Heart left ventricle (tissue), 16 donors: ENCODE data around the gene SCYGR1. TPM values are rescaled to one million over a fixed set of nuclear protein-coding genes. Genes with fewer than 3 reads are reported as not detected.

ENCODE experiments used
- ATAC-seq, 4 donors: fragments of 200-7000 bp; cut with Tn5 transposase; one replicate each; pipeline ENCODE4 v1.9.1; 2020 to 2022; ENCODE audit warnings: moderate library complexity in 4 of 4, mild to moderate bottlenecking in 3 of 4, moderate number of reproducible peaks in 1 of 4
- DNase-seq, 5 donors: peaks; one replicate each; pipeline ENCODE4 v3.0.0-alpha.2; 2020
- H3K27ac ChIP-seq, 12 donors: fragments of 200-600 bp; sonication (generic) in 4 of 12; one replicate each; pipeline versions ENCODE4 v1.5.0 to v1.8.0; 2016 to 2022; ENCODE audit warnings: mild to moderate bottlenecking in 2 of 12
- H3K27me3 ChIP-seq, 9 donors: fragments of 200-600 bp; sonication (generic) in 2 of 9; one replicate each; pipeline versions ENCODE4 v1.5.1 to v1.8.0; 2016 to 2022; ENCODE audit warnings: mild to moderate bottlenecking in 3 of 9
- H3K36me3 ChIP-seq, 9 donors: fragments of 200-600 bp; sonication (generic) in 2 of 9; one replicate each; pipeline versions ENCODE4 v1.5.0 to v1.8.0; 2018 to 2022; ENCODE audit warnings: mild to moderate bottlenecking in 2 of 9
- H3K4me1 ChIP-seq, 12 donors: fragments of 200-600 bp; sonication (generic) in 4 of 12; one replicate each; pipeline versions ENCODE4 v1.5.0 to v1.8.0; 2016 to 2022; ENCODE audit warnings: mild to moderate bottlenecking in 3 of 12
- H3K4me3 ChIP-seq, 12 donors: fragments of 200-600 bp; sonication (generic) in 4 of 12; one replicate each; pipeline versions ENCODE4 v1.5.0 to v1.8.0; 2017 to 2022; ENCODE audit warnings: mild to moderate bottlenecking in 9 of 12, moderate library complexity in 4 of 12
- H3K9me3 ChIP-seq, 12 donors: fragments of 200-600 bp; sonication (generic) in 4 of 12; one replicate each; pipeline versions ENCODE4 v1.5.0 to v1.8.0; 2016 to 2022; ENCODE audit warnings: mild to moderate bottlenecking in 1 of 12
- POLR2A ChIP-seq, 2 donors: fragments of 450-650 bp; IDR thresholded peaks; one replicate each; pipeline ENCODE4 v1.6.1; 2017; ENCODE audit warnings: antibody characterized with exemption in 2 of 2, mild to moderate bottlenecking in 2 of 2, moderate library complexity in 2 of 2
- WGBS, 4 donors: extraction: QIAGEN DNeasy Blood & Tissue Kit in 2 of 4; methylation state at CpG; one replicate each; pipeline versions ENCODE4 v1.1.5 to v1.1.7; 2013 to 2018; 5-methylcytosine and 5-hydroxymethylcytosine counted together
- intact Hi-C, 10 donors: fragments of 100-400 bp; cut with DNase I; formaldehyde crosslinking; loops; one replicate each; pipeline versions ENCODE4 v1.11.1 to v1.14.2; 2022
- polyA plus RNA-seq, 2 donors: library from polyadenylated mRNA; stranded (reverse); fragments of 200-250 nt; gene quantifications; one replicate each; pipeline ENCODE4 v1.2.3, GENCODE V29; 2013
- total RNA-seq, 9 donors: library from RNA; depleted of rRNA in 2 of 9; stranded (reverse); fragments of >200 nt in 2 of 9; fragmentation: NEBNext Ultra II Directional in 3 of 9; extraction: Animal tissue kit (Norgen Biotek cat#: 25700) in 3 of 9; gene quantifications; one replicate each; pipeline versions ENCODE4 v1.1.0 to v1.2.4, GENCODE V29; 2016 to 2023
- TF ChIP-seq, protein P1 (sequence below), 12 donors: fragments of 200-600 bp; sonication (generic) in 4 of 12; IDR thresholded peaks; one replicate each; pipeline versions ENCODE4 v1.5.0 to v1.8.0; 2018 to 2022; ENCODE audit warnings: antibody characterized with exemption in 12 of 12, mild to moderate bottlenecking in 5 of 12
- donor health status: ischemic (EF 13 %, LVEDD 7.1; RV severe dilation, severe dysfunction).
- donor health status: healthy with polysubstance abuse.
- donor health status: DM: no; HTN: yes; CAD: no.
- donor health status: DM: no; HTN: no; CAD: no.
- donor health status: ischemic (EF 25% LVEDD 6.9; RV normal size, moderate dysfunction).
- donor health status: ischemic (EF 25% LVEDD 5.7; RV mildly dilated, moderate dysfunction).
- donor health status: healthy.
- donor health status: DM: yes; HTN: yes; CAD: no.
- donor health status: ischemic (EF 35%, LVEDD 5.7; RV mildly dilated, moderate dysfunction).
- donor health status: nonischemic (EF 11% LVEDD 7.7; RV severe dilation, severe dysfunction).
- donor health status: DM: yes; HTN: yes; CAD: no.
- donor health status: PGD.
- donor health status: ischemic (EF 29% LVEDD 5.4; RV normal size, mild dysfunction).
- donor health status: nonischemic (EF 23%, LVEDD 6.1; RV moderate dilation, normal function).

The SCYGR1 gene
- total and polyA plus RNA-seq, 11 donors, result not detected

- intact Hi-C loops, result loop anchor here in 2 of 10 donors (10.0 kb wide), 2 partner anchors 462 to 482 kb away; no protein-coding TSS in a partner anchor
- WGBS, 4 donors, result 58 to 72% (median 62%) methylated on average over 4 of the region's 4 CpGs
- Histone ChIP-seq H3K27ac (no peak overlapping the region), H3K4me1 (peaks cover 0 to 26% (median 12%) of the 10 kb centered on the region in 12 donors), H3K9me3 (no peaks in the 10 kb centered on the region), H3K27me3 (no peaks in the 10 kb centered on the region), H3K36me3 (no peaks in the 10 kb centered on the region), H3K4me3 (no peak overlapping the region)
- DNase-seq, result no peak
- ATAC-seq, result no peak
- TF ChIP-seq, protein P1, sequence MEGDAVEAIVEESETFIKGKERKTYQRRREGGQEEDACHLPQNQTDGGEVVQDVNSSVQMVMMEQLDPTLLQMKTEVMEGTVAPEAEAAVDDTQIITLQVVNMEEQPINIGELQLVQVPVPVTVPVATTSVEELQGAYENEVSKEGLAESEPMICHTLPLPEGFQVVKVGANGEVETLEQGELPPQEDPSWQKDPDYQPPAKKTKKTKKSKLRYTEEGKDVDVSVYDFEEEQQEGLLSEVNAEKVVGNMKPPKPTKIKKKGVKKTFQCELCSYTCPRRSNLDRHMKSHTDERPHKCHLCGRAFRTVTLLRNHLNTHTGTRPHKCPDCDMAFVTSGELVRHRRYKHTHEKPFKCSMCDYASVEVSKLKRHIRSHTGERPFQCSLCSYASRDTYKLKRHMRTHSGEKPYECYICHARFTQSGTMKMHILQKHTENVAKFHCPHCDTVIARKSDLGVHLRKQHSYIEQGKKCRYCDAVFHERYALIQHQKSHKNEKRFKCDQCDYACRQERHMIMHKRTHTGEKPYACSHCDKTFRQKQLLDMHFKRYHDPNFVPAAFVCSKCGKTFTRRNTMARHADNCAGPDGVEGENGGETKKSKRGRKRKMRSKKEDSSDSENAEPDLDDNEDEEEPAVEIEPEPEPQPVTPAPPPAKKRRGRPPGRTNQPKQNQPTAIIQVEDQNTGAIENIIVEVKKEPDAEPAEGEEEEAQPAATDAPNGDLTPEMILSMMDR (IDR thresholded peaks at IDR 0.05), result no peak
- TF ChIP-seq POLR2A (IDR thresholded peaks at IDR 0.05), result no peak
These were observed 15.2 kb upstream of the SCYGR1 start for GRCh38 chr2:227402959-227403358.

DNA sequence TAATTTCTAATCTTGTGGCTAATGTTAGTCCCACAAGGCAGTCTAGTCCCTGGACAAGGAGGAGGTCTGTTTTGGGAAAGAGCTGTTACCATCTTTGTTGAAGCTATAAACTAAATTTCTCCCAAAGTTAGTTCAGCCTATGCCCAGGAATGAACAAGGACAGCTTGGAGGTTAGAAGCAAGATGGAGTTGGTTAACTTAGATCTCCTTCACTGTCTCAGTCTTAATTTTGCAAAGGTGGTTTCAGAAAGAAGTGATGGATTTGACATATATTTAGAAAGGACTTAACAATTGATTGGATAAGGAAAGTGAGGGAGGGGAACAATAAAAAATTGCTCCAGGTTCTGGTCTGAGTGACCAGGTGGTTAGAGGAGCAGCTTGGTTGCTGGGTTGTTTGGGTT is 14.6 kb upstream of the SCYGR1 start:
- TF ChIP-seq, protein P1 (IDR thresholded peaks at IDR 0.05), result no peak
- TF ChIP-seq POLR2A (IDR thresholded peaks at IDR 0.05), result no peak
- Histone ChIP-seq H3K27me3 (no peaks in the 10 kb centered on the region), H3K27ac (no peak overlapping the region), H3K4me3 (no peak overlapping the region), H3K9me3 (no peaks in the 10 kb centered on the region), H3K36me3 (no peaks in the 10 kb centered on the region), H3K4me1 (peaks cover 0 to 30% (median 12%) of the 10 kb centered on the region in 12 donors)
- DNase-seq (no peak), ATAC-seq (no peak)
- intact Hi-C loops, result loop anchor here in 2 of 10 donors (10.0 kb wide), 2 partner anchors 462 to 482 kb away; no protein-coding TSS in a partner anchor

DNA sequence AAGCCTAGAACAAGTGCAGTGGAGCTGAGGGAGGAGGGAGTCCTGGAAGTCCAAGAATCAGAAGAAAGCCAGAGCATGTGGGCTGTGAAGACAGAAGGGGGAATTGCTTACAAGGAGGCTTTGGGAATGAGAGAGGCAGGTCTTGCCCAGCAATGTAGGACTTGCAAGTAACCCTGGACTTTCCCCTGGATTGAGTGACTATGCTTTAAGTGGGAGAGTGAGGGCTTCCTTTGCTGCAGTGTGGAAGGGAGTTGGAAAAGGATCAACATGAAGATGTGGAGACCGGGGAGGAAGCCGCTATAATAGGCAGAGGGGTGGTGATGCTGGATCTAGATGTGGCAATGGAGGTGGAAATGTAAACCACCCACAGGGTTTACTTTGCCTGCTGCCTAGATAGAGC is 13.8 kb upstream of the SCYGR1 start:
- Histone ChIP-seq H3K27me3 (no peaks in the 10 kb centered on the region), H3K27ac (no peak overlapping the region), H3K36me3 (no peaks in the 10 kb centered on the region), H3K9me3 (no peaks in the 10 kb centered on the region), H3K4me3 (no peak overlapping the region), H3K4me1 (peaks cover 0 to 24% (median 7%) of the 10 kb centered on the region in 12 donors)
- no peak for ATAC-seq
- DNase-seq, result no peak
- TF ChIP-seq POLR2A (IDR thresholded peaks at IDR 0.05), result no peak
- TF ChIP-seq, protein P1 (IDR thresholded peaks at IDR 0.05), result no peak
- 40 to 80% (median 73%) methylated on average over 2 of the region's 2 CpGs for WGBS, 4 donors
- intact Hi-C loops, result loop anchor here in 2 of 10 donors (10.0 kb wide), 2 partner anchors 463 to 483 kb away; no protein-coding TSS in a partner anchor

DNA sequence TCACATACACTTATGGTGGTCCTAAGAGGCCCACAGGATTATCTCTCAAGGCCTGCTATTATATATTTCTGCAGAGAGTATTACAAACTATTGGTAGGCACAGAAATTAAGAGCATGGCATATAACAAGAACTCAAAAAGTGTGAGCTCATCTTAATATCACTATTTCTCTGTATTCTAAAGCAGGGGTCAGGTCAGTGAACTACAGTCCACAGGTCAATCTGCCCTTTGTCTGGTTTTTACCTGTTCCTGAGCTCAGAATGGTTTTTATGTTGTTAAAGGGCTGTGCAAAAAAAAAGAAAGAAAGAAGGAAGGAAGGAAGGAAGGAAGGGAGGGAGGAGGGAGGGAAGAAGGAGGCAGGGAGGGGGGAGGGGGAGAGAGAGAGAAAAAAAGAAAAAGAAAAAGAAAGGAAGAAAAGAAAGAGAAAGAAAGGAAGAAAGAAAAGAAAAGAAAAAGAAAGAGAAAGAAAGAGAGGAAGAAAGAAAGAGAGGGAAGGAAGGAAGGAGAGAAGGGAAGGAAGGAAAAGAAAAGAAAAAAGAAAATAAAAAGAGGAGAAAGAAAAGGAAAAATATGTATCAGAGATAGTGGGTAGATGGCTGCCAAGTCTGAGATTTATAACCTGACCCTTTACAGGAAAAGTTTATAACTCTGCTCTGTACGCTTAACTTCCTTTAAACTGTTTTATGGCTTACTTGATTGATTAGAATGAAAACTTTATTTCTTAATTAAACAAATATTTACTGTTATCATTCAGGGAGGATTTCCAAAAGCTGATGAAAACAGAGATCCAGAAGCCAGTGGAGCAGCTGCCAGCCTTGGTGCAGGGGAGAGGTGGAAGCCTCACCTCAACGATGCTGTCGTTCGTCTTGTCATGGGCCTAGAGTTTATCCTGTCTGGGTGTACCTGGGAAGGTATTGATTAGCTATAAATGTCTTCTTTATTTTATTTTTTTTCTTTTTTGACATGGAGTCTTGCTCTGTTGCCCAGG is 11.2 kb upstream of the SCYGR1 start:
- Histone ChIP-seq H3K27me3 (no peaks in the 10 kb centered on the region), H3K27ac (no peak overlapping the region), H3K4me1 (peaks cover 0 to 7% (median 0%) of the 10 kb centered on the region in 12 donors), H3K9me3 (no peaks in the 10 kb centered on the region), H3K4me3 (no peak overlapping the region), H3K36me3 (no peaks in the 10 kb centered on the region)
- no peak for TF ChIP-seq POLR2A (IDR thresholded peaks at IDR 0.05)
- TF ChIP-seq, protein P1 (IDR thresholded peaks at IDR 0.05), result no peak
- no peak for DNase-seq
- intact Hi-C loops, result no loop called here
- WGBS, 4 donors, result 69 to 93% (median 86%) methylated on average over 4 of the region's 4 CpGs
- ATAC-seq, result no peak
